RKO (cell line): ENCODE results near the gene SLC18A3.

ENCODE experiments used
- DNase-seq: peaks from one replicate; pipeline ENCODE4 v3.0.0-alpha.2; 2016; ENCODE audit warnings: low spot score

The SLC18A3 gene

DNA sequence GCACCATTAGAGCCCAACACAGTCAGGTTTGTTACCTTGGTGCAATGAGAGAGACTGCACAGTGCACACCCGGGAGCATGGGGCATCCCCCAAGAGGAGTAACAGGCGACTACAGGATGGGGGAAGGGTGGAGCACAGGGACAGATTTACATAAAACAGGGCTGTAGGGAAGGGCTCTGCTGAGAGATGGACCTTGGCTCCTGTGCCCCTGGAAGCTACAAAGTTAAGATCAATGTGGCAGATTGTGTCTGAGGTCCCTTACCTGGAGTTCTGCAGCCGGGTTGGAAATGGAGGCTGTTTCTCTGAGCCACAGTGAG, 13.7 kb upstream of the SLC18A3 start:
- no peak for DNase-seq

DNA sequence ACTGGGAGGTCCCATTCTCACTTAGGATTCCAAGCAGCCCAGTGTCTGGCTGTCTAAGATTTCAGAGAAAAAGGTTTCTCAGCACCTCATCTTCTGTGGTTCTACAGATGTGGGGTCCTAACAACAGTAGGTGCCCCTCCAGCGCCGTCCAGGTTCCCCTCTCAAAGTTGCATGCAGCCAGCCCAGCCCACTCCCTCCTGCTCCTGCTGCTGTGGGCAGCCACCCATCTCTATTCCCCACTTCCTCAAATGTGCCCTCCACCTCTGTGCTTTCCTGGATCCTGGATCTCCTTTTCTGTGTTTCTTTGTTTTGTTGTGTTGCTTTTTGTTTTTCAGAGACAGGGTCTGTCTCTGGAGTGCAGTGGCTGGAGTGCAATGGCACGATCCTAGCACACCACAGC, 13.3 kb upstream of the SLC18A3 start:
- DNase-seq: no peak

DNA sequence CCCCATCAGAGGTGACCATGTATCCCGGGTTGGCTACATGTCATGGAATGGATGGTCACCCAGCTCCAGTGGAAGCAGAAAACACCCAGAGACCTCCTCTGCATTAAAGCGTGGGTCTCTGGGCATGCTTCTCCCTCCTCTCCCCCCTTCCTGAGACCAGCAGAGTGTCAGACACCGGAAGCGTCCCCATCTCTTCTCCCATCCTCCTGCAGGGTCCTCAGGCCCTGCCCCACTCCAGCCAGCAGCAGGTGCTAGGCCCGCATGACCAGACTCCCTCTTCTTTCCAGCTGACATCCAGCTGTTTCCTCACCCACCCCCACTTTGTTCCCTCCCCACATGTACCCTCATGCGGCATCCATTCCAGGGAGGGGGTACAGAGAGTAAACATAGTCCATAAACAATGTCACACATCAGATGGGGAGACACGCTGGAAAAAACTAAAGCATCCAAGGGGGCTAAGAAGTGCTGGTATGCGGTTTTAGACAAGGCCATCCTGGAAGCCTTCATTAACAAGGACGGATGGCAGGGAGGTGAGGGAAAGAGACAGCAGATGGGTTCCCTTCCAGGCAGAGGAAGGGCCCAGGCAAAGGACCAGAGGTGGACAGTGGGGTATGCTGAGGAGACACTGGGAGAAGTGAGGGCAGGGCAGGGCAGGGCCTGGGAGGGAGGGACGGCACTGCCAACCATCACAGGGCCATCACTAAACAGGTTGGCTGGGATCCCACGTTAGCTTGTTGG, 12.5 kb upstream of the SLC18A3 start:
- no peak for DNase-seq

DNA sequence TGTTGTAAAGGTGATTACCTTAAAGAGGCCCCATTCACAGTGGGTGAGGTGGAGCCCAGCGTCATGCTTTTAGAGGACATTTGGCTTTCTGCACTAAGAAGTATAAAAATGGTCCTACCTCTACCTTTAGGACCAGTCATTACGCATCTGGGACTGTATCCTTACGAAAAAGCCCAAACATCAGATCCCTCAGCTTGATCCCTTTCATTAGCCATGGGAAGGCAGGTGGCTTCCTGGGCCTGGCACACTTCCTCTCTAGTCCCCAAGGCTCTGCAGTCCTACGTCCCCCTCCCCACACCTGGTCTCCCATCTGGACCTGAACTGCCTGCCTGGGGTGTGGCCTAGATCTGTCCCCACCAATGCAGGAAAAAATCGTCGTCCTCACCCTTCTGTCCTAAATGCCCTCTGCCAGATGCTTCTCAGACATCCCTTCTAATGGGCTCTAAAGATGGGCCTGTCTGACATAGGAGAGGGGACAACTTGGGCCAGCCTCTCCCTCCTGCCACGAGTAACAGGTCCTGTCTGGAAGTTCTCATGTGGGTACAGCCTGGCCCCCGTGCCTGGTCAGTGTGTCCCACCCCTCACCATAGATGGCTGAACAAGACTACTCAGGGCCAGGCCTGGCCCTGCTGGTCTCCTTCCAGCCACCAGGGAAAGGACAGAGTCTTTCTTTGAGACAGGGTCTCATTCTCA, 11.8 kb upstream of the SLC18A3 start:
- no peak for DNase-seq

DNA sequence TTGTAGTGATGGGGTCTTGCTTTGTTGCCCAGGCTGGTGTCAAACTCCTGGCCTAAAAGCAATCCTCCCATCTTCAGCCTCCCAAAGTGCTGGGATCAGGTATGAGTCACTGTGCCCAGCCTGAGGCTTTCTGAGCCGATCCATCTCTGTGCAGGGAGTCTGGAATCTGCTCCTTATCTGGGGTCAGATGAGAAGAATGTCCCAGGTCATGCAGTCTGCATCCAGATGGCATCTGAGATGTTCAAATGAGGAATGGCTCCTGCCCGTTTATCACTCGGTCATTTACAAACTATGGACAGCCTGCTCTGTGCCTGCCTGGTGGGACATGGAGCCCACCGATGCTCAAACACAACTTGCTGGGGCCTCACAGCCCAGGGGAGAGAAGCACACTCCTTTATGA, 11.1 kb upstream of the SLC18A3 start:
- DNase-seq: no peak

DNA sequence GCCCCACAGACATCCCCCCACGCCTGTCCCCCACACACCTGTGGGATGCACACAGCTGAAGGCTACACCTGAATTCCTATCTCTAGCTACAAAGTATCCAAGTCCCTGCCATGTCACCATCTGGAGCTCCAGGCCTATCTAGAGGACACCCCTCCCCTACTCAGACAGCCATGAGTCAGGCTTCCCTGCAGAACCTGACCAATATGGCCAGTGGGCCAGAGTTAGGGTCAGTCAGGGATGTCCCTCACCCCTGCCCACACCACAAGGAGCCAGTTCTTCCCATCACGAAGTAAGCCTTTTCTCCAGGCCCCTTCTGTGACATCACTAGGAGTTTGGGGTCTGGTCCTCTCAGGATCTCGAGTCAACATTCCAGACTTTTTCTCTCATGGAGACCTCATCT, 10.6 kb upstream of the SLC18A3 start:
- DNase-seq: no peak

DNA sequence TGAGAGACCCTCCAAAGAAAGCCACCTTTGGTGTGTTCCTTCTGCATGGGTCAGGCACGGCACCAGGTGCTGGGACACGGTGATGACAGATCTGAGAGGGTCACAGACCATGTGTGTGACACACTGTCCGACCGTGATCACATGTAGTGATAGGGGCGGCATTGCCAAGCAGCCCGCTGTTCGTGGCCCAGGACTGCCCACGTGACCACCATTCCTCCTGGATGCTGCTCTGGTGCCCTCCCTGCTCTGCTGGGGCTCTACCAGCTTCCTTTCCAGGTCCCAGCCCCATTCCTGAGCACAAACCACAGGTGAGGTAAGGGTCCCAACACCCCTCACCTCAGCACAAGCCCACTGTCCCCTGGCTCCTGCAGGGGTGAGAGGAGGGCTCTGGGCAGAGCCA, 10.1 kb upstream of the SLC18A3 start:
- no peak for DNase-seq

DNA sequence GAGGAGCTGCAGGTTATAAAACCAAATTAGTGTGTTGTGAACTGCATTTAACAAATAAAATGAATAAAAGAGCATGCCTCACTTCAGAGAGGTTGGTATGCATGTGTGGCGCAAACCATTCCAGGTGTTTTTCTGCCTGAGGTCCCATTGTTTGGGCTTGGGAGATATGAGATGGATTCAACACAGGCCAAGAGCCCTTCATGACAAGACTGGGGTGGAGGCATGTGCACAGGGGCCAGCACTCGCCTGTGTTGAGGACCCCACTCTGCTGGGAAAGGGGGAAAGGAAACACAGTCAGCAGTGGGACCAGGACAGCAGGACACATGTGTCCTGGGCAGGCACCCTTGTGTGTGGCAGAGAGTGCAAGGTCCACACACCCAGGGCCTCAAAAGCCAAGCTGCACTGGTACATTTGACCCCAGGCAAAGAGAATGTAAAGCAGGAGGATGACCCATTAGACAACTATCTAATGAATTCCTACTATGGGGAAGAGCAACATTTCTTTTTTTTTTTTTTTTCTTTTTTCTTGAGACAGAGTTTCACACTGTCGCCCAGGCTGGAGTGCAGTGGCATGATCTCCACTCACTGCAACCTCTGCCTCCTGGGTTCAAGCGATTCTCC, 9.2 kb upstream of the SLC18A3 start:
- no peak for DNase-seq

DNA sequence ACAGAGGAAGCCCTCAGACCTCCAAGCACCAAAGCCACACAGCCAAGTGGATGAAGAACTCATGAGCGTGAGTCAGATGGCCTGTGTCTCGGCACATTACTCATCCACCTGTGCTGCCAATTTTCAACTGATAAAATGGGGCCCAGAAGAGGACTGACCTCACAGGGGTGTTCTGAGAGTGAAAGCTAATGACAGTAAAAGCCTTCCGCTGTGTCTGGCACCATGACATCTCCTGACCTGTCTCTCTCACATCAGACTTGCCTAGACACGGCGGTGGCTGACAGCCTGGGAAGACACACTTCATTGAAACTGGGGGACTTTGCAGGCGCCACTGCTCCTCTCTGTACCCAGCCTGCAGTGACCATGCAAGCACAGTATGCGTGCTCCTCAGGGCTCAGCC, 8.3 kb upstream of the SLC18A3 start:
- DNase-seq: peak; percentile 39

DNA sequence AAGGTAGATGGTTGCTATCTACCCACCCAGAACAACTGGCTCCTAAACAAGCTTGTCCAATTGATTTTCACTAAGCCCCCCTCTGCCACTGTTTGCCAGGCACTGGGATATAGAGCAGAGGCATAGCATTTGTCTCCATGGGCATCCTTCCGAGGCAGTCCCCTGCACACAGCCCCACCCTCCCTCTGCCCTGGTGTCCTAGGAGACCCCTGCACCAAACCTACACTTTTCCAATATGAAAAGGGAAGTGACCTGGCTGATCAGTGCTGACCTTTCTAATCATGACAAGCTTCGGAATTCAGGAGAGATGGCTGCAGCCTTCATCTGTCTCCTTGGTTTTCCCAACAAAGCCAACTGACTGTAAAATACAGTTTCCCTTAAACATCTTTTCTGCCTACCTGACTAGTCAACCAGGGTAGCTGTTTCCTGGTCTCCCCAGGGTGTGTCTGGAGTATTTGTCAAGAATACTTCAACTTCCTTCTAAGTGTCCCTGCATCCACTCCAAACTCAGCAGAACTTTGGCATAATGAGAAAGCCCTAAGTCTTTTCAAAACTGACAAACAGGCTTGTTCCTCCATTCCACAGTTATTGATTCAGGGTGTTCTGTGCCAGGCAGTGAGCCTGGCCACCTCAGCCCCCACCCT, 7.6 kb upstream of the SLC18A3 start:
- DNase-seq: no peak

DNA sequence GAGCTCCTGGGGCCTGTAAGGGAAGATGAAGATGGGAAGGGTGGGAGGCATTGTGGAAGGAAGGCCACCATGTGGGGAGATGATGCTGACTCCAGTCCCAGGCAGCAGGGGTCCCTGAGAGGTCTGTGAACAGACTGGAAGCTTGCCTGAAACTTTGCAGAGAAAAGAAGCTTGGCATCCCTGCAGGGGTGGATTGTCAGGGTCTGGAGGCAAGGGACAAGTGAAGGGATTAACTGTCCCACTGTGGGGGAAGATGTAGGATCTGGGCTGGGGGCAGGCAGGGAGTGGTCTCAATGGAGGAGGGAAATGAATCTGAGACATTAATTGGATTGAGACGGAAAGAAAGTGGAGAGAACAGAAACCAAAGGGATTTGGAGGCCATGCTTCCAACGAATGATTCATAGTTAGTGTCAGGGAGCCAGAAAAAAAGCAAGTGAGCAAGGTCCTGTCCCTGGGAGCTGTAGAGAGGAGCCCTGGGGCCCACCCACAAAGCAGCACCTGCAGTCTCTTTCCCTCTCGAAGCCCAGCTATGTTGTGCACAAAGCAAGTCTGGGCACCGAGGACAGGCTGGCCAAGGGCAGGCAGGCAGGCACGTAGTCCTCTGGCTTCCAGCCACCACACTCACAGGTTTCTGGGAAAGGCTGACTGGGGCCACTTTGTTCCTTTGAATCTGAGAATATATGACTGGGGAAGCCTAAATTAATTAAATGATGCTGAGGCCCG, 4.7 kb upstream of the SLC18A3 start:
- DNase-seq: no peak

DNA sequence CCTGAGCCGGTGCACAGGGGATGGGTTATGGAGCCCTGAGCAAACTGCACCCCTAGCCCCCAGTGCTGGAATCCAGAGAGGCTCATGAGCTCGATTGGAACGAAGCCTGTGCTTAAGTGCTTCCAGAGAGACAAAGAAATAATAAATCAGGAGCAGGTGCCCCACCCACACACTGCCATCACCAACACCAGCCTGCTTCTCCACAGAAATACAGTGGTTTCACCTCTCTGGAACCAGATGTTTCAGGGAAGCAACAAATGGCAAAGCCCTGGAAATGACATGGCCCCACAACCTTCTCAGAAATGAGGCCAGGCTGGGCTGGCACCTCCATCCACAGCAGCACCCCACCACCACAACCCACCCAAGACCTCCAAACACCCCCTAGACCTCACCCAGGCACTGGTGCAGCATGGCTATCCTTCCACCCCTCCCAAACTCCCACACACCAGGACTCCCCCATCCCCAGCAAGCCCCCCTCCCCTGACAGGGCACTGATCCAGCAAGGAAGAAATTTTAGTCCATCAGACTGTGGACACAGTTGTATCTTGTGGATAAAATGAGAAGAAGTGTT, 4.1 kb upstream of the SLC18A3 start:
- no peak for DNase-seq

DNA sequence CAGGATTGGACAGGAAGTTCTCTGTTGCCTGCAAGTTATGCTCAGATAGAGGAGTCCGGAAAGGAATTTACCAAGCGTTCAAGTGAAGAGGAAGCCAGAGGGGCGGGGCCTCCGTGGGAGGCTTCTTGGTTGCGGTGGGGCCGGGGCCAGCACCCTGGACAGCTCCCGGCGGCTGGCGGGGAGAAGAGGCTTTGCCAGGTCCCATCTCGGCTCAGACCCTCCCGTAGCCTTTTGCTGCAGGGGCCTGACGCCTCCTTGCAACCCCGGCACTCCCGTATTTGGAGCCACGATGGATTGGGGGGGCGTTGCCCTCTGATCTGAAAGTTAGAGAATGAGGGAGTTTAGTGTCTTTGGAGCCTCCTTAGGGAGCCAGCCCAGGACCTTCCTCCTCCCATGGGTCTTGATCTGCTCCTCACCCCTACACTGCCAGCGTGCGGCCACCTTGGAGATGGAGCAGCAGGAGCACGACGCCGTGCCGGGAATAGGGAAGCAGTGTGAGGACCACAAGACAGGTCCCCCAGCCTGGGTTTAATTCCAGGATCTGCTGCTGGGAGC, 3.1 kb upstream of the SLC18A3 start:
- DNase-seq: peak; percentile 63

DNA sequence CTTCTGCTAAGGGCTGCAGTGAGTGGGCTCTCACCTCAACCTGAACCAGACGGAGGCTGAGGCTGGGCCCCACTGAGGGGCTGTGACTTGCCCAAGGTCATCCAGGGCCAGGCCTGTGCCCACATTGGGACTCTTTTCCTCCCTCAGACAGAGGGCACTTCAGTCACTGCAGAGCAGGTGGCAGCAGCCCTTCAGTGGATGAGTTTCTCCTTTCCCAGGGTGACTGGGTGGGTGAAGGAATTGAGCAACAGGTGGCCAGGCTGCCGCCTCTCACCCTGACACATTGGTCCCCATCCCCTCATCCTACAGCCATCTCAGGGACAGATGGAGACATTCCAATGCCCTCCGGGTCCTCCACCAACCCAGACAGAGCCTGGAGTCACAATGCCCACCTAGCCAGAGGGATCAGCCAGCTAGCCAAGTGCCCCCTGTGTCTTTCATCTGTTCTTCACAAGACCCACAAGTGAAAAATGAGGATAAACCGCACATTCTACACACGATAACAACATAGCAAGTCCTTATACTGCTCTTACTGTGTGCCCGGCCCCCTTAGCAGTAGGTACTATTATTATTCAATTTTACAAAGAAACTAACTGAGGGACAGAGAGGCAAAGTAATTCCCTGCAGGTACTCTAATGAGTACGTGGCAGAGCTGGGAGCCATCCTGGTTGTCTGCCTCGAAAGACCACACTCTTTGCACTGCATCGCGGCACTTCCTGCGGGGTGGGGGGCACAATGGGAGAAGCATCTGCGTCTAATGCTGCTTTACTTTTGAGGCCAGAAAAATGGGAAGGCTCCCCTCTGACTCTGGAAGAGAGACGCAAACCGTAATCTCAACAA, 1.7 kb upstream of the SLC18A3 start:
- DNase-seq: no peak

DNA sequence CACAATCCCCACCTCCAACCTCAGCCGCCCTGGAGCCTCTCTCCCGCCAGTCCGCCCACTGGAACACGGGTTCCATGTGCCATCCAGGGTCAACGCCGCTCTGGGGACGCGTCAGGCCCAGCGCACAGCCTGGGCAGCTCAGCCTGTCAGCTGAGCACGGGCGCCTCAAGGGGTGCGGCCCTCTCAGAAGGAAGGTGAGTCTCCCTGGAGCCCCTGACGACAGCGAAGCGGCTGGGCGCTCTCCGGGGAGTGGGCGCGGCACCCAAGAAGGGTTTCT, 1.2 kb upstream of the SLC18A3 start:
- no peak for DNase-seq

DNA sequence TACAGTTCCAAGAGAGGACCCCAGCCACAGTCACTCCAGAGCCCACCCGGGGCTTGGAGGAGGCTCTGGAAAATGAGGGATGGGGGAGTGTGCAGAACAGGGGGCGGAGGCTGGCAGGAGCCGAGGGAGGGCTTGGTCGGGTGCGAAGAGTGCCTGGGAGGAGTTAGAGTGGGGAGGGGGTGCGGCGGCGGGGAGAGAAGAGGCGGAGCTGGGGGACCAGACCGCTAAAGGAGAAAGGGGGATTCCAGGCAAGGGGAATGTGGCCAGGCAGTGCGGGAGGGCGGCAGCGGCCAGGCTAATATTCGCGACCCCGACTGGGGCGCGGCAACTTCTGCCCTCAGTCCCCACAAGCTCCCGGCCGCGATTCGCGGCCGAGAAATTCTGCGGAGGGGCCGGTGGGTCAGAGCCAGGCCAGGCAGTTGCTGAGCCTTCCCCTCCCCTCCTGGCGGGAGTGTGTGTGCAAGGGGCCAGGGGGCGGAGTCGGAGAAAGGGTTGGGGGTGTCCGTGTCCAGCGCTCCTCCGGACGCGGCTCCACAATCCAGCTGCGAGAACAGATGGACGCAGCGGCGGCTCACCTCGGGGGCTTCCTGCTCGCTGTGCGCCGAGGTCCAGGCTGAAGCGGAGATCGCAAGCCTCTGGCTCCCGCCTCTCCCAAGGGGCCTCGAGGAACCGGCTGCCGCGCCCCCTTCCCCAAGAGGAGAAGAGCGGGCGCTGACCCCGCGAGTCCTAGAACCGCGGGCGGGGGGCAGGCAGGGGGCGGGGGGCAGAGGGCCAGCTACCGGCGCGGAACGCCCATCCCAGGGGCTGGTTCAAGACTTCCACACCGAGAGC, 612 bp upstream of the SLC18A3 start:
- no peak for DNase-seq

DNA sequence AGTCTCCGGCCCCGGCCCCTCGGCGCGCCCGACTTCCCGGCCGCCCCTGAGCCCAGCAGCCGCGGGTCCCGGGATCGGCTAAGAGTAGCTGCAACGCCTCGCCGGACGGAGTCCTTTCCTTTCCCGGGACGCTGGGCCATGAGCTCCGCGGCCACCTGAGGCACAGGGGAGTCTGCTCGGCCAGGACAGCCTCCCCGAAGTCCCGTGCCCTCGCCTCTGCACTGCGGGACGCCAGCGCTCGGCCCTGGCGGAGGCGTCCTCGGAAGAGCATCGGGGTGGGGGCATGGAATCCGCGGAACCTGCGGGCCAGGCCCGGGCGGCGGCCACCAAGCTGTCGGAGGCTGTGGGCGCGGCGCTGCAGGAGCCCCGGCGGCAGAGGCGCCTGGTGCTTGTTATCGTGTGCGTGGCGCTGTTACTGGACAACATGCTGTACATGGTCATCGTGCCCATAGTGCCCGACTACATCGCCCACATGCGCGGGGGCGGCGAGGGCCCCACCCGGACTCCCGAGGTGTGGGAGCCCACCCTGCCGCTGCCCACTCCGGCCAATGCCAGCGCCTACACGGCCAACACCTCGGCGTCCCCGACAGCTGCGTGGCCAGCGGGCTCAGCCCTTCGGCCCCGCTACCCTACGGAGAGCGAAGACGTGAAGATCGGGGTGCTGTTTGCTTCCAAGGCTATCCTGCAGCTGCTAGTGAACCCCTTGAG, 502 bp downstream of the SLC18A3 start:
- no peak for DNase-seq

DNA sequence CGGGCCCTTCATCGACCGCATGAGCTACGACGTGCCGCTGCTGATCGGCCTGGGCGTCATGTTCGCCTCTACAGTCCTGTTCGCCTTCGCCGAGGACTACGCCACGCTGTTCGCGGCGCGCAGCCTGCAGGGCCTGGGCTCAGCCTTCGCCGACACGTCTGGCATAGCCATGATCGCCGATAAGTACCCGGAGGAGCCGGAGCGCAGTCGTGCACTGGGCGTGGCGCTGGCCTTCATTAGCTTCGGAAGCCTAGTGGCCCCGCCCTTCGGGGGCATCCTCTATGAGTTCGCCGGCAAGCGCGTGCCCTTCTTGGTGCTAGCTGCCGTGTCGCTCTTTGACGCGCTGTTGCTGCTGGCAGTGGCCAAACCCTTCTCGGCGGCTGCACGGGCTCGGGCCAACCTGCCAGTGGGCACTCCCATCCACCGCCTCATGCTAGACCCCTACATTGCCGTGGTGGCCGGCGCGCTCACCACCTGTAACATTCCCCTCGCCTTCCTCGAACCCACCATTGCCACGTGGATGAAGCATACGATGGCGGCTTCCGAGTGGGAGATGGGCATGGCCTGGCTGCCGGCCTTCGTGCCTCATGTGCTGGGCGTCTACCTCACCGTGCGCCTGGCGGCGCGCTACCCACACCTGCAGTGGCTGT, 1.2 kb downstream of the SLC18A3 start:
- DNase-seq: no peak
